Stomach (tissue), 9 donors: ENCODE measurements around the gene FOXO3. TPM values are rescaled to one million over a fixed set of nuclear protein-coding genes. Genes with fewer than 3 reads are reported as not detected.
"Not testable (repeated sequence)": the region's sequence is repeated elsewhere in the genome, so short reads cannot be mapped to it uniquely, and the experiment has no call there.

Experiments used
- DNase-seq, 2 donors: peaks; one replicate each; pipeline versions ENCODE4 v3.0.0 to v3.0.0-alpha.2; 2013 to 2019
- H3K27ac ChIP-seq, 5 donors: fragments of 200-600 bp in 4 of 5; sonication (generic) in 4 of 5; one replicate each; pipeline ENCODE4 v1.5.1; 2013 to 2019; ENCODE audit warnings: mild to moderate bottlenecking in 1 of 5, moderate library complexity in 1 of 5
- H3K27me3 ChIP-seq, 3 donors: fragments of 200-600 bp; sonication (generic); one replicate each; pipeline ENCODE4 v1.5.1; 2017 to 2019; ENCODE audit warnings: mixed run types in 1 of 3
- H3K36me3 ChIP-seq, 4 donors: fragments of 200-600 bp; sonication (generic); 1 replicate in 3 of 4; 2 replicates in 1 of 4; pipeline ENCODE4 v1.5.1; 2016 to 2019
- H3K4me1 ChIP-seq, 4 donors: fragments of 200-600 bp; sonication (generic); one replicate each; pipeline ENCODE4 v1.5.1; 2016 to 2019
- H3K4me3 ChIP-seq, 4 donors: fragments of 200-600 bp; sonication (generic) in 3 of 4; one replicate each; pipeline ENCODE4 v1.5.1; 2016 to 2019; ENCODE audit warnings: mild to moderate bottlenecking in 1 of 4
- H3K9me3 ChIP-seq, 4 donors: fragments of 200-600 bp; sonication (generic); one replicate each; pipeline ENCODE4 v1.5.1; 2016 to 2019
- EP300 ChIP-seq: sonication (generic); formaldehyde crosslinking; IDR thresholded peaks from one replicate; pipeline ENCODE4 v1.6.1; 2017; ENCODE audit warnings: antibody characterized with exemption
- POLR2A ChIP-seq, 4 donors: fragments of 450-650 bp; IDR thresholded peaks; one replicate each; pipeline ENCODE4 v1.6.1; 2016; ENCODE audit warnings: antibody characterized with exemption in 4 of 4, control low read depth in 2 of 4, mild to moderate bottlenecking in 1 of 4, moderate library complexity in 1 of 4
- POLR2AphosphoS5 ChIP-seq, 3 donors: sonication (generic); formaldehyde crosslinking; IDR thresholded peaks; one replicate each; pipeline ENCODE4 v1.6.1; 2016; ENCODE audit warnings: antibody characterized with exemption in 3 of 3
- WGBS, 5 donors: extraction: QIAGEN DNeasy Blood & Tissue Kit in 3 of 5; methylation state at CpG; one replicate each; pipeline versions ENCODE4 v1.1.5 to v1.1.7; 2013 to 2018; 5-methylcytosine and 5-hydroxymethylcytosine counted together
- intact Hi-C: fragments of 100-400 bp; cut with DNase I; formaldehyde crosslinking; loops from one replicate; pipeline ENCODE4 v1.15.1; 2023; ENCODE audit warnings: low total_unique reads
- polyA plus RNA-seq, 3 donors: library from polyadenylated mRNA; stranded (reverse); fragments of 200-250 nt; gene quantifications; one replicate each; pipeline ENCODE4 v1.2.3, GENCODE V29; 2013
- total RNA-seq, 5 donors: library from RNA; depleted of rRNA; stranded (reverse); fragments of >200 nt; gene quantifications; one replicate each; pipeline versions ENCODE4 v1.1.0 to v1.2.3, GENCODE V29; 2014 to 2016
- TF ChIP-seq, protein P1 (sequence below), 7 experiments: fragments of 450-650 bp in 4 of 7; fragments of 200-600 bp in 3 of 7; sonication (generic) in 3 of 7; IDR thresholded peaks; one replicate each; pipeline ENCODE4 v1.5.1; 2016 to 2019; ENCODE audit warnings: antibody characterized with exemption in 7 of 7, control low read depth in 2 of 7, mild to moderate bottlenecking in 1 of 7
- donor health status: healthy with polysubstance abuse.
- donor health status: Bipolar disorder and iron deficiency.
- donor health status: healthy.

Gene FOXO3
- total and polyA plus RNA-seq, 8 donors = 13.0 to 89.8 (median 42.1) TPM

DNA sequence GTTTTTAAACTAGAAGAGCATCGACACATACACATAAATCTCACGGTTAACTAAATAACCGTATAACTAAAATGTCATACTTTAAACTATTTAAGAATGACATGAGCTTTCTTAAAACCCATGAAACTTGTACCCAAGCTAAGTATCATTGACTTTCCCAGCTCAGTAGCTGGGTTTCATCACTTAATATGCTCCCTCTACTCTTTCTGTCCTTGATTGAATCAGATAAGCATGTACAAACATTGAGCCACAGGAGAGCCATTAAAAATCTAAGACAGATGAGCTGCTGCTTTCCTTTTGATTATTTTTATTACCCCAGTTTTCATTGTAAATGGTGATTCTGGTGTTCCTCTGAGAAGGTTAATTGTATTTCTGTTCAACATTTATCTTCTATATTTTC lies 115.8 kb downstream of the FOXO3 start:
- H3K4me3 ChIP-seq = no peak overlapping the region
- WGBS, 5 donors = 74 to 90% (median 85%) methylated on average over 3 of the region's 3 CpGs
- TF ChIP-seq POLR2AphosphoS5 (IDR thresholded peaks at IDR 0.05) (no peak), POLR2A (IDR thresholded peaks at IDR 0.05) (no peak), EP300 (no peak)
- TF ChIP-seq, protein P1, sequence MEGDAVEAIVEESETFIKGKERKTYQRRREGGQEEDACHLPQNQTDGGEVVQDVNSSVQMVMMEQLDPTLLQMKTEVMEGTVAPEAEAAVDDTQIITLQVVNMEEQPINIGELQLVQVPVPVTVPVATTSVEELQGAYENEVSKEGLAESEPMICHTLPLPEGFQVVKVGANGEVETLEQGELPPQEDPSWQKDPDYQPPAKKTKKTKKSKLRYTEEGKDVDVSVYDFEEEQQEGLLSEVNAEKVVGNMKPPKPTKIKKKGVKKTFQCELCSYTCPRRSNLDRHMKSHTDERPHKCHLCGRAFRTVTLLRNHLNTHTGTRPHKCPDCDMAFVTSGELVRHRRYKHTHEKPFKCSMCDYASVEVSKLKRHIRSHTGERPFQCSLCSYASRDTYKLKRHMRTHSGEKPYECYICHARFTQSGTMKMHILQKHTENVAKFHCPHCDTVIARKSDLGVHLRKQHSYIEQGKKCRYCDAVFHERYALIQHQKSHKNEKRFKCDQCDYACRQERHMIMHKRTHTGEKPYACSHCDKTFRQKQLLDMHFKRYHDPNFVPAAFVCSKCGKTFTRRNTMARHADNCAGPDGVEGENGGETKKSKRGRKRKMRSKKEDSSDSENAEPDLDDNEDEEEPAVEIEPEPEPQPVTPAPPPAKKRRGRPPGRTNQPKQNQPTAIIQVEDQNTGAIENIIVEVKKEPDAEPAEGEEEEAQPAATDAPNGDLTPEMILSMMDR (IDR thresholded peaks at IDR 0.05) = no peak
- DNase-seq = no peak
- H3K36me3 ChIP-seq = peaks cover 0 to 18% (median 17%) of the 10 kb centered on the region in 4 donors
- H3K27ac ChIP-seq = peak overlapping the region in 3 of 5 donors; percentile 54 to 65 (median 57)
- no peaks in the 10 kb centered on the region for H3K9me3 ChIP-seq
- intact Hi-C loops = loop anchor here (10.0 kb wide), 1 partner anchor 102 kb away; no protein-coding TSS in a partner anchor
- H3K27me3 ChIP-seq = no peaks in the 10 kb centered on the region
- H3K4me1 ChIP-seq = peaks cover 52 to 74% (median 66%) of the 10 kb centered on the region in 4 donors

GRCh38 chr6:108677357-108677756 lies 116.6 kb downstream of the FOXO3 start:
- H3K4me1 ChIP-seq = peaks cover 45 to 73% (median 65%) of the 10 kb centered on the region in 4 donors
- 37 to 71% (median 65%) methylated on average over 3 of the region's 3 CpGs for WGBS, 5 donors
- TF ChIP-seq POLR2AphosphoS5 (IDR thresholded peaks at IDR 0.05) (no peak), POLR2A (IDR thresholded peaks at IDR 0.05) (no peak), EP300 (no peak)
- TF ChIP-seq, protein P1 (IDR thresholded peaks at IDR 0.05) = no peak
- H3K4me3 ChIP-seq = no peak overlapping the region
- peak overlapping the region; percentile 35 to 65 (median 54) for H3K27ac ChIP-seq
- H3K36me3 ChIP-seq = peaks cover 0 to 21% (median 19%) of the 10 kb centered on the region in 4 donors
- H3K27me3 ChIP-seq = no peaks in the 10 kb centered on the region
- no peaks in the 10 kb centered on the region for H3K9me3 ChIP-seq
- intact Hi-C loops = loop anchor here (10.0 kb wide), 1 partner anchor 103 kb away; no protein-coding TSS in a partner anchor
- no peak for DNase-seq

GRCh38 chr6:108677894-108678293 lies 117.2 kb downstream of the FOXO3 start:
- Histone ChIP-seq H3K4me3 (no peak overlapping the region), H3K36me3 (peaks cover 0 to 25% (median 21%) of the 10 kb centered on the region in 4 donors), H3K9me3 (no peaks in the 10 kb centered on the region), H3K27me3 (no peaks in the 10 kb centered on the region), H3K27ac (peak overlapping the region in 4 of 5 donors; percentile 35 to 65 (median 56)), H3K4me1 (peaks cover 42 to 74% (median 64%) of the 10 kb centered on the region in 4 donors)
- WGBS, 5 donors = 31 to 60% (median 52%) methylated on average over 1 of the region's 1 CpG
- TF ChIP-seq POLR2A (IDR thresholded peaks at IDR 0.05) (no peak), EP300 (no peak)
- TF ChIP-seq, protein P1 (IDR thresholded peaks at IDR 0.05) = no peak
- DNase-seq = no peak
- intact Hi-C loops = loop anchor here (10.0 kb wide), 1 partner anchor 103 kb away; no protein-coding TSS in a partner anchor

- H3K4me3 ChIP-seq, H3K9me3 ChIP-seq, DNase-seq, H3K27ac ChIP-seq, intact Hi-C loops, H3K27me3 ChIP-seq: not testable (repeated sequence)
- Histone ChIP-seq H3K36me3 (peaks cover 0 to 33% (median 22%) of the 10 kb centered on the region in 4 donors), H3K4me1 (peaks cover 35 to 73% (median 52%) of the 10 kb centered on the region in 4 donors)
- WGBS, 5 donors = 88 to 94% (median 90%) methylated on average over 9 of the region's 9 CpGs
These were observed 119.6 kb downstream of the FOXO3 start for GRCh38 chr6:108680314-108680713.

- H3K9me3 ChIP-seq, DNase-seq, H3K27ac ChIP-seq, H3K27me3 ChIP-seq, H3K4me3 ChIP-seq, intact Hi-C loops: not testable (repeated sequence)
- Histone ChIP-seq H3K4me1 (peaks cover 21 to 62% (median 44%) of the 10 kb centered on the region in 4 donors), H3K36me3 (peaks cover 0 to 47% (median 35%) of the 10 kb centered on the region in 4 donors)
- 86 to 96% (median 95%) methylated on average over 1 of the region's 1 CpG for WGBS, 5 donors
These were observed 121.0 kb downstream of the FOXO3 start for GRCh38 chr6:108681721-108682120.

DNA sequence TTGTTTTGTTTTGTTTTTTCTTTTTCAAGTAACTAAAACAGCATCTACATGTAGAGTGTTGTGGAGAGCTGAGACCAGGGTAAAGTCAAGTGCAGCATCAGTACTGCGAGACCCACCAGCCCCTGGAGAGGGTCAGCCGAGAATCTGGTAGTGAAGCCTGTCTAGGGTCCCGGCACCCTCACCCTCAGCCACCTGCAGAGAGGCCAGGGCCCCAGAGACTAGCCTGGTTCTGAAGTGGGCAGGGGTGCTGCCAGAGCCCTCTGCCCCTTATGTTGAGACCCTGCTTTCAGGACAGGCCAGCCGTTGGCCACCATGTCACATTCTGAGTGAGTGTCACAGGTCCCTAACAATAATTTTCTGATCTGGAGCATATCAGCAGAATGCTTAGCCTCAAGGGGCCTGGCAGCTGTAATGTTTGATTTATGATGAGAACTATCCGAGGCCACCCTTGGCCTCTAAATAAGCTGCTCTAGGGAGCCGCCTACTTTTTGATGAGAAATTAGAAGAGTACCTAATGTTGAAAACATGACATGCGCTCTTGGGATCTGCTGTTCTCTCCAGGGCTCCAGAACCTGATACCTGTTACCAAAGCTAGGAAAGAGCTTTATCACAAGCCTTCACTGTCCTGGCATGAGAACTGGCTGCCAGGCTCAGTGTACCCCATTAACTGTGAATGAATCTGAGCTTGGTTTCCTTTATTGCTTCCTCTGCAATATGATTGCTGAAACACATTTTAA lies 121.8 kb downstream of the FOXO3 start:
- Histone ChIP-seq H3K4me1 (peaks cover 13 to 55% (median 38%) of the 10 kb centered on the region in 4 donors), H3K36me3 (peaks cover 0 to 53% (median 37%) of the 10 kb centered on the region in 4 donors)
- DNase-seq, H3K9me3 ChIP-seq, H3K27me3 ChIP-seq, H3K4me3 ChIP-seq, H3K27ac ChIP-seq, intact Hi-C loops: not testable (repeated sequence)
- 80 to 87% (median 84%) methylated on average over 7 of the region's 7 CpGs for WGBS, 5 donors

DNA sequence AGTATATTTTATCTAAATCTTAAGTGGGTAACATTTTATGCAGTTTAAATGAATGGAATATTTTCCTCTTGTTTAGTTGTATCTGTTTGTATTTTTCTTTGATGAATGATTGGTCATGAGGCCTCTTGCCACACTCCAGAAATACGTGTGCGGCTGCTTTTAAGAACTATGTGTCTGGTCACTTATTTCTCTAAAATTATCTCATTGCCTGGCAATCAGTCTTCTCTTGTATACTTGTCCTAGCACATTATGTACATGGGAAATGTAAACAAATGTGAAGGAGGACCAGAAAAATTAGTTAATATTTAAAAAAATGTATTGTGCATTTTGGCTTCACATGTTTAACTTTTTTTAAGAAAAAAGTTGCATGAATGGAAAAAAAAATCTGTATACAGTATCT lies 123.3 kb downstream of the FOXO3 start:
- Histone ChIP-seq H3K36me3 (peaks cover 0 to 52% (median 44%) of the 10 kb centered on the region in 4 donors), H3K4me1 (peaks cover 14 to 57% (median 39%) of the 10 kb centered on the region in 4 donors)
- DNase-seq, H3K4me3 ChIP-seq, H3K9me3 ChIP-seq, H3K27me3 ChIP-seq, H3K27ac ChIP-seq, intact Hi-C loops: not testable (repeated sequence)
- 37 to 62% (median 42%) methylated on average over 2 of the region's 2 CpGs for WGBS, 5 donors
